WTC11 (cell line): ENCODE measurements around the gene RBFOX2. TPM values are rescaled to one million over a fixed set of nuclear protein-coding genes. Genes with fewer than 3 reads are reported as not detected.

ENCODE experiments used
- ATAC-seq: fragments of 200-7000 bp; cut with Tn5 transposase; 2 replicates; pipeline ENCODE4 v1.10.0; 2021; ENCODE audit warnings: mild to moderate bottlenecking, moderate library complexity
- CTCF ChIA-PET: fragments of 300-600 bp; sonication (Branson Sonifier 250); formaldehyde crosslinking; loops from one replicate; lab custom pipeline; 2021; ENCODE audit warnings: antibody characterized with exemption; lab: Charles Lee
- POLR2A ChIA-PET: fragments of 350-600 bp; sonication (Branson Sonifier 250); formaldehyde crosslinking; loops from one replicate; lab custom pipeline; 2021; ENCODE audit warnings: antibody characterized with exemption; lab: Charles Lee
- DNase-seq: peaks from one replicate; pipeline ENCODE4 v3.0.0; 2021; ENCODE audit warnings: low spot score
- H3K27ac Mint-ChIP-seq: 2 replicates; pipeline ENCODE4 v1.8.0; 2021; ENCODE audit warnings: mixed read lengths
- H3K27me3 Mint-ChIP-seq: 2 replicates; pipeline ENCODE4 v1.8.0; 2021; ENCODE audit warnings: low read depth, mild to moderate bottlenecking, moderate library complexity, mixed read lengths
- H3K36me3 Mint-ChIP-seq: 2 replicates; pipeline ENCODE4 v1.8.0; 2021; ENCODE audit warnings: mixed read lengths
- H3K4me1 Mint-ChIP-seq: 2 replicates; pipeline ENCODE4 v1.8.0; 2022; ENCODE audit warnings: mixed read lengths
- H3K4me3 Mint-ChIP-seq: 2 replicates; pipeline ENCODE4 v1.8.0; 2021; ENCODE audit warnings: mild to moderate bottlenecking, moderate library complexity, mixed read lengths
- H3K9me3 Mint-ChIP-seq: 2 replicates; pipeline ENCODE4 v1.8.0; 2021; ENCODE audit warnings: mixed read lengths
- ATF2 ChIP-seq: sonication (generic); formaldehyde crosslinking; IDR thresholded peaks from 2 replicates; pipeline ENCODE4 v1.8.1; 2022; ENCODE audit warnings: low read depth, missing genetic modification reagents, borderline replicate concordance
- CBFB ChIP-seq: sonication (generic); formaldehyde crosslinking; IDR thresholded peaks from 2 replicates; pipeline ENCODE4 v1.8.1; 2022; ENCODE audit warnings: mild to moderate bottlenecking, low read depth, missing genetic modification reagents
- CREB1 ChIP-seq: sonication (generic); formaldehyde crosslinking; IDR thresholded peaks from 2 replicates; pipeline ENCODE4 v1.8.0; 2023; ENCODE audit warnings: mild to moderate bottlenecking, missing genetic modification reagents
- CREM ChIP-seq: sonication (generic); formaldehyde crosslinking; IDR thresholded peaks from 2 replicates; pipeline ENCODE4 v1.8.1; 2022; ENCODE audit warnings: mild to moderate bottlenecking, missing genetic modification reagents, moderate library complexity
- CTCF ChIP-seq: fragments of 200-600 bp; IDR thresholded peaks from 2 replicates; pipeline ENCODE4 v1.8.0; 2022; ENCODE audit warnings: antibody characterized with exemption
- E2F4 ChIP-seq: sonication (generic); formaldehyde crosslinking; IDR thresholded peaks from 2 replicates; pipeline ENCODE4 v1.8.1; 2022; ENCODE audit warnings: low read depth, mild to moderate bottlenecking, moderate library complexity, missing genetic modification reagents, borderline replicate concordance
- ESRRA ChIP-seq: sonication (generic); formaldehyde crosslinking; IDR thresholded peaks from 2 replicates; pipeline ENCODE4 v1.8.1; 2022; ENCODE audit warnings: mild to moderate bottlenecking, missing genetic modification reagents, borderline replicate concordance
- ETV6 ChIP-seq: sonication (generic); formaldehyde crosslinking; IDR thresholded peaks from 2 replicates; pipeline ENCODE4 v1.8.1; 2022; ENCODE audit warnings: mild to moderate bottlenecking, missing genetic modification reagents
- IRF2 ChIP-seq: sonication (generic); formaldehyde crosslinking; IDR thresholded peaks from 2 replicates; pipeline ENCODE4 v1.8.0; 2022; ENCODE audit warnings: low read depth, missing genetic modification reagents, borderline replicate concordance
- JAZF1 ChIP-seq: fragments of 250-450 bp; sonication (Bioruptor Pico); IDR thresholded peaks from 2 replicates; pipeline ENCODE4 v1.9.0; 2021; ENCODE audit warnings: moderate library complexity, mild to moderate bottlenecking, inconsistent platforms
- NR1H2 ChIP-seq: sonication (generic); formaldehyde crosslinking; IDR thresholded peaks from 2 replicates; pipeline ENCODE4 v1.9.0; 2021; ENCODE audit warnings: mild to moderate bottlenecking, moderate library complexity, missing genetic modification reagents
- TEAD1 ChIP-seq: sonication (generic); formaldehyde crosslinking; IDR thresholded peaks from 2 replicates; pipeline ENCODE4 v1.8.0; 2022; ENCODE audit warnings: mild to moderate bottlenecking, missing genetic modification reagents
- TP53 ChIP-seq: sonication (generic); formaldehyde crosslinking; IDR thresholded peaks from 2 replicates; pipeline ENCODE4 v1.8.1; 2023; ENCODE audit warnings: mild to moderate bottlenecking, missing genetic modification reagents
- ZNF138 ChIP-seq: sonication (generic); formaldehyde crosslinking; conservative IDR thresholded peaks from 2 replicates; pipeline ENCODE4 v1.8.1; 2022; ENCODE audit warnings: mild to moderate bottlenecking, moderate library complexity, missing genetic modification reagents
- ZNF219 ChIP-seq: sonication (generic); formaldehyde crosslinking; IDR thresholded peaks from 2 replicates; pipeline ENCODE4 v1.8.0; 2023; ENCODE audit warnings: missing genetic modification reagents, mild to moderate bottlenecking, borderline replicate concordance
- total RNA-seq: library from RNA; stranded (reverse); gene quantifications from 3 replicates; pipeline ENCODE4 v1.2.3, GENCODE V29; 2021
- TF ChIP-seq, protein P1 (sequence below): fragments of 250-450 bp; sonication (Bioruptor Pico); IDR thresholded peaks from 2 replicates; pipeline ENCODE4 v2.1.2; 2022; ENCODE audit warnings: mild to moderate bottlenecking, moderate library complexity
- TF ChIP-seq, protein P2 (sequence below): sonication (generic); formaldehyde crosslinking; IDR thresholded peaks from 2 replicates; pipeline ENCODE4 v1.8.0; 2022; ENCODE audit warnings: mild to moderate bottlenecking, missing genetic modification reagents

RBFOX2 gene
- total RNA-seq, 1 experiment from 2014 or later = 107 TPM

- TF ChIP-seq ATF2 (CRISPR knock-in tag) (no peak), IRF2 (CRISPR knock-in tag) (no peak), JAZF1 (CRISPR knock-in tag) (no peak)
These were observed 299.3 kb downstream of the RBFOX2 start (continued) for GRCh38 chr22:35729309-35729698.

DNA sequence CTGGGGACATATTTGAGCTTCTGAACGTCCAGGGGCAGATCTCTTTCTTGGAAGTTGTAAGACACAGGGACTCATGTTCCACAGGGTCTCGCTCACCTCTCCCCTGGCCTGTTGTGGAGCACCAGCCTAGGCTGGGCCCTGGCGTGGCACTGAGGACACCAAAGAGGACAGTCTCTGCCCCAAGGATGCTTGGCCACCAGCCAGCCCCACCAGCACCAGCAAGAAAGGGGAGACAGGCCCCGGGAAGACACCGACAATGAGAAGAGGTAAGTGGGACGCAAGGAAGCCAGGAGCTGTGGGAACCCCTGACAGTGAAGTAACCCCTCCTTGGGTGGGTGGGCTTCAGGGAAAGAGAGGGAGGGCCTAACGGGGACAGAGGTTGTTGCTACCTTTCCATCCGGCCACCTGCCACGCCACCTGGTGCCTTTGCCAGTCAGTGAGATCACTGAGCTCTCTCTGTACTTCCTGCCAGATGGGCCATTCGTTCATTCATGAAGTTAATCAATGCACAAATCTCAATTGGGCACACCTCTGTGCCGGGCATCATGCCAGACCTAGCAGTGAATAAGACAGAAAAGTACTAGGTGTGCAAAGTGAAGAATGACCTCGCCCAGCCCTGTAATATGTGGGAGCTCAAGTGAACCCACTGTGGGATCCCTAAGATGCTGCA lies 299.9 kb downstream of the RBFOX2 start:
- no peaks in the 10 kb centered on the region for H3K9me3 Mint-ChIP-seq
- POLR2A ChIA-PET = no interaction called here
- ATAC-seq (no peak), DNase-seq (no peak)
- H3K4me1 Mint-ChIP-seq = 0 out of 2 replicates have a peak, but pooled peaks cover 4% of the 10 kb centered on the region
- H3K4me3 Mint-ChIP-seq = no peak overlapping the region
- no peak overlapping the region for H3K27ac Mint-ChIP-seq
- no peaks in the 10 kb centered on the region for H3K27me3 Mint-ChIP-seq
- CTCF ChIA-PET = interaction anchor here (1.7 kb wide), 1 partner anchor 97 kb away, joined by 7 read pairs; no protein-coding TSS in a partner anchor
- TF ChIP-seq CBFB (CRISPR knock-in tag) (no peak), NR1H2 (no peak), CTCF (no peak), TEAD1 (no peak), ZNF219 (no peak), CREB1 (CRISPR knock-in tag) (no peak), TP53 (CRISPR knock-in tag) (no peak), E2F4 (no peak), ZNF138 (no peak), CREM (CRISPR knock-in tag) (no peak), ESRRA (CRISPR knock-in tag) (no peak), ETV6 (CRISPR knock-in tag) (no peak)
- TF ChIP-seq, protein P1, sequence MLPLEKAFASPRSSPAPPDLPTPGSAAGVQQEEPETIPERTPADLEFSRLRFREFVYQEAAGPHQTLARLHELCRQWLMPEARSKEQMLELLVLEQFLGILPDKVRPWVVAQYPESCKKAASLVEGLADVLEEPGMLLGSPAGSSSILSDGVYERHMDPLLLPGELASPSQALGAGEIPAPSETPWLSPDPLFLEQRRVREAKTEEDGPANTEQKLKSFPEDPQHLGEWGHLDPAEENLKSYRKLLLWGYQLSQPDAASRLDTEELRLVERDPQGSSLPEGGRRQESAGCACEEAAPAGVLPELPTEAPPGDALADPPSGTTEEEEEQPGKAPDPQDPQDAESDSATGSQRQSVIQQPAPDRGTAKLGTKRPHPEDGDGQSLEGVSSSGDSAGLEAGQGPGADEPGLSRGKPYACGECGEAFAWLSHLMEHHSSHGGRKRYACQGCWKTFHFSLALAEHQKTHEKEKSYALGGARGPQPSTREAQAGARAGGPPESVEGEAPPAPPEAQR (CRISPR knock-in tag) = no peak
- TF ChIP-seq, protein P2, sequence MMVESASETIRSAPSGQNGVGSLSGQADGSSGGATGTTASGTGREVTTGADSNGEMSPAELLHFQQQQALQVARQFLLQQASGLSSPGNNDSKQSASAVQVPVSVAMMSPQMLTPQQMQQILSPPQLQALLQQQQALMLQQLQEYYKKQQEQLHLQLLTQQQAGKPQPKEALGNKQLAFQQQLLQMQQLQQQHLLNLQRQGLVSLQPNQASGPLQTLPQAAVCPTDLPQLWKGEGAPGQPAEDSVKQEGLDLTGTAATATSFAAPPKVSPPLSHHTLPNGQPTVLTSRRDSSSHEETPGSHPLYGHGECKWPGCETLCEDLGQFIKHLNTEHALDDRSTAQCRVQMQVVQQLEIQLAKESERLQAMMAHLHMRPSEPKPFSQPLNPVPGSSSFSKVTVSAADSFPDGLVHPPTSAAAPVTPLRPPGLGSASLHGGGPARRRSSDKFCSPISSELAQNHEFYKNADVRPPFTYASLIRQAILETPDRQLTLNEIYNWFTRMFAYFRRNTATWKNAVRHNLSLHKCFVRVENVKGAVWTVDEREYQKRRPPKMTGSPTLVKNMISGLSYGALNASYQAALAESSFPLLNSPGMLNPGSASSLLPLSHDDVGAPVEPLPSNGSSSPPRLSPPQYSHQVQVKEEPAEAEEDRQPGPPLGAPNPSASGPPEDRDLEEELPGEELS (CRISPR knock-in tag) = no peak
- TF ChIP-seq, all 79 proteins: peak for 0
- no peaks in the 10 kb centered on the region for H3K36me3 Mint-ChIP-seq
